ENCODE measurements around the gene RAC2.
A peak's percentile ranks its signal among the peaks of the same experiment; 100 is the strongest.

Gene RAC2

DNA sequence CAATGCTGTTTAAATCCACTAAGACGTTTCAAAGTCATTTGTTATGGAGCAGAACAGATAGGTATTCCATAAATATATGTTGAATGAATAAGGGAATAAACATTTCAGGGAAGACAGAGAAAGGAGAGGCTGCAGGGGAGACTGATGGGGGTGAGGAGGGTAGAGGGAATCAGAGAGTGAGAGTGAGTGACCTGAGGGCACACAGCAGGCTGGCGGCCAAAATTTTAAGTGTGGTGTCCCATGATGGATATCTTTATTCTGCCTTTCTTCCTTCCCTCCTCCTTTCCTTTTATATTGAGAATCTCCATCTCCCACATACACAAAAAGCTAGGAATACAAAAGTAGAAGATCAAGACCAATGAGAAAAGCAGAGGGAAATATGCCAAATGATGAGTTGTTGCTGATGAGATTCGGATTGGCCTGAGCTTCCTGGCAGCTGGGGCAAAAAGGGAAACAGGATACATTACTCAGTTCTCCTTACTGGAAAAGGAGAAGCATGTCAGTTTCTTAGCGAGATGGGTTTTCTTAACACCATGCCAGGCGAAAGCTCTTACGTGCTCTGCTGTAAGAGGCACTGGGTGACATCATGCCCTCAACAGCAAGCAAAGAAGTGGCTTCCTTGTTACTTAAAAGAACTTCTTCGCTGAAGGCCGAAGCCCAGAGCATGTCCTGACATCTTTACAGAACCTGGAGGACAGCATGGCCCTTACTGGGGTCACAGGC lies 27.0 kb upstream of the RAC2 start:
- no peak overlapping the region for H3K4me3 ChIP-seq (ENCODE audit: low read depth, low read length)
- no peak for DNase-seq (ENCODE audit: low read depth)
- TF ChIP-seq, protein P1, sequence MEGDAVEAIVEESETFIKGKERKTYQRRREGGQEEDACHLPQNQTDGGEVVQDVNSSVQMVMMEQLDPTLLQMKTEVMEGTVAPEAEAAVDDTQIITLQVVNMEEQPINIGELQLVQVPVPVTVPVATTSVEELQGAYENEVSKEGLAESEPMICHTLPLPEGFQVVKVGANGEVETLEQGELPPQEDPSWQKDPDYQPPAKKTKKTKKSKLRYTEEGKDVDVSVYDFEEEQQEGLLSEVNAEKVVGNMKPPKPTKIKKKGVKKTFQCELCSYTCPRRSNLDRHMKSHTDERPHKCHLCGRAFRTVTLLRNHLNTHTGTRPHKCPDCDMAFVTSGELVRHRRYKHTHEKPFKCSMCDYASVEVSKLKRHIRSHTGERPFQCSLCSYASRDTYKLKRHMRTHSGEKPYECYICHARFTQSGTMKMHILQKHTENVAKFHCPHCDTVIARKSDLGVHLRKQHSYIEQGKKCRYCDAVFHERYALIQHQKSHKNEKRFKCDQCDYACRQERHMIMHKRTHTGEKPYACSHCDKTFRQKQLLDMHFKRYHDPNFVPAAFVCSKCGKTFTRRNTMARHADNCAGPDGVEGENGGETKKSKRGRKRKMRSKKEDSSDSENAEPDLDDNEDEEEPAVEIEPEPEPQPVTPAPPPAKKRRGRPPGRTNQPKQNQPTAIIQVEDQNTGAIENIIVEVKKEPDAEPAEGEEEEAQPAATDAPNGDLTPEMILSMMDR (IDR thresholded peaks at IDR 0.05; ENCODE audit: low read depth, low read length, missing control alignments): no peak

DNA sequence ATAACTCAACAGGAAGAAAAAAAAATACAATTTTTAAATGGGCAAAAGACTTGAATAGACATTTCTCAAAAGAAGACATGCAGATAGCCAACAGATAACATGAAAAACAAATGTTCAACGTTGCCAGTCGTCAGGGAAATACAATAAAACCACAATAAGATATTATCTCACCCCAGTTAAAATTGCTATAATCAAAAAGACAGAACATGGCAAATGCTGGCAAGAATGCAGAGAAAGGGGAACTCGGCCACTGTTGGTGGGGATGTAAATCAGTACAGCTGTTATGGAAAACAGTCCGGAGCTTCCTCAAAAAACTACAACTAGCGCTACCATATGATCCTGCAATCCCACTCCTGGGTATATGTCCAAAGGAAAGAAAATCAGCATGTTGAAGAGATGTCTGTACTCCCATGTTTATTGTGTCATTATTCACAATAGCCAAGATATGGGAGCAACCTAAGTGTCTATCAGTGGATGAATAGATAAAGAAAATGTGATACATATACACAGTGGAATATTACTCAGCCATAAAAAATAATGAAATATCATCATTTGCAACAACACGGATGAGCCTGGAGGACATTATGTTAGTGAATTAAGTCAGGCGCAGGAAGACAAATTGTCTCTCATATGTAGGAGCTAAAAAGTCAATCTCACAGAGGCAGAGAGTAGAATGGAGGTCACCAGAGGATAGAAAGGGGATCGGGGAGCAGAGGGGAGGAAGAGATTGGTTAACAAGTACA lies 26.0 kb upstream of the RAC2 start:
- no peak overlapping the region for H3K4me3 ChIP-seq (ENCODE audit: low read depth, low read length)
- TF ChIP-seq, protein P1 (IDR thresholded peaks at IDR 0.05; ENCODE audit: low read depth, low read length, missing control alignments): no peak
- no peak for DNase-seq (ENCODE audit: low read depth)

DNA sequence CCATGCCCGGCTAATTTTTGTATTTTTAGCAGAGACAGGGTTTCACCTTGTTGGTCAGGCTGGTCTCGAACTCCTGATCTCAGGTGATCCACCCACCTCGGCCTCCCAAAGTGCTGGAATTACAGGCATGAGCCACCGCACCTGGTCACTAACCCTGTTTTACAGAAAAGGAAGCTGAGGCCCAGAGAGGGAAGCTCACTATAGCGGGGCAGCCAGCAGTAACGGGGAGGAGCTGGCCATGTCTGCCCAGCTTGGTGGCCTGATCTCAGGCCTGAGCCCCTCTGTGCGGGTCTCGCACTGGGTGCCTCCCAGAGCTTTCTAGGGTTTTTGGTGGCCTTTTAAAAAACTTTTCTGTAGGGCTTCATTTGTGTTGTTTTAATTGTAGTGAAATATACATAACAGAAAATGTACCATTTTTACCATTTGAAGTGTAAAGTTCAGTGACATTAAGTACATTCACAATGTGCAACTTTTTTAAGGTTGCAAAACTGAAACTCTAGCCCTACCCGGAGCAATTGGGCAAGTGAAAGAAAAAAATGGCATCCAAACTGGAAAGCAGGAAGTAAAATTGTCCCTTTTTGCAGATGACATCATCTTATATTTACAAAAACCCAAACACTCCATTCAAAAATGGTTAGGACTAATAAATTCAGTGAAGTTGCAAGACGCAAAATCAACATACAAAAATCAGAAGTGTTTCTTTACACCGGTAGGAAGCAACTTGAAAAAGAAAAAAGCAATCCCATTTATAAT lies 23.8 kb upstream of the RAC2 start:
- peak overlapping the region; percentile 59; the same call in 1 of the 2 replicates for H3K4me3 ChIP-seq (ENCODE audit: low read depth, low read length)
- no peak for DNase-seq (ENCODE audit: low read depth)

DNA sequence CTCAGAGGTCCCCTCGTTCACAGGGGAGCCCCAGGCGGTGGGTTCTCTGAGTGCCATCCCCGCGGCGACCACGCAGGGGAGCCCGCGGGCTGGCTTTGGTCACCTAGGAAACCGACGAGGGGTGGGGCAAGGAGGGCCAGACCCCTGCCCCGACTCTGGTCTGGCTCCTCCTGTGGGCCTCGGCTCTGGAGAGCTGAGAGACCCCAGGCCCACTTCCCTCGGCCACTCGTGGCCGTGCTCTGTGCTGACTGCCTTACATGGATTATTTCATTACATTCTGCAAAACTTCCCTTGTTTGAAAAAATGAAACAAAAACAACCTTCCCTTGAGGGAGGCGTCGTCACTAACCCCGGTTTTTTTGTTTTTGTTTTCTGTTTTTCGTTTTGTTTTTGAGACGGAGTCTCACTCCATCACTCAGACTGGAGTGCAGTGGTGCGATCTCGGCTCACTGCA lies 23.1 kb upstream of the RAC2 start:
- no peak for DNase-seq (ENCODE audit: low read depth)
- TF ChIP-seq, protein P1 (IDR thresholded peaks at IDR 0.05; ENCODE audit: low read depth, low read length, missing control alignments): peak; percentile 95
- peak overlapping the region; percentile 59 for H3K4me3 ChIP-seq (ENCODE audit: low read depth, low read length)

More for the DNA sequence above, 23.8 kb upstream of the RAC2 start:
- TF ChIP-seq, protein P1 (IDR thresholded peaks at IDR 0.05; ENCODE audit: low read depth, low read length, missing control alignments): no peak

DNA sequence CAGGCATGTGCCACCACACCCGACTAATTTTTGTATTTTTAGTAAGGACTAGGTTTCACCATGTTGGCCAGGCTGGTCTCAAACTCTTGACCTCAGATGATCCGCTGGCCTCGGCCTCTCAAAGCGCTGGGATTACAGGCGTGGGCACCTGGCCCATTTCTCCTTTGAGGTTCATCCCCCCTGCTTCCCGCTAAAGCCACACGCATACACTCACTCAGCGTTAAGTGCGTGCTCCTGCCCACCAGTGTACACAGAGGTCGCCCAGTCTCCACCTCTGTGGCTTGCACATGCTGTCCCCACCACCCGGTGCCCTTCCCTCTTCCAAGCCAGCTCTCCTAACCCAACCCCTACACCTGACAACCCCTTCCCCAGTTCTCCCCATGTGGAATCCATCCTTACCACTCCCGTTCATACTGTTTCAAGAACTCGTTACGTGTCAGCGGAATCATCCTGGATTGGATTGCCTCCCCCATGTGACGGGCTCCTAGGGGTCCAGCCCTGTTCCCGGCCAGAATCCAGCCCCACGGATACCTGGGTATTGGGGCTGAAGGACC lies 22.6 kb upstream of the RAC2 start:
- DNase-seq (ENCODE audit: low read depth): no peak
- H3K4me3 ChIP-seq (ENCODE audit: low read depth, low read length): peak overlapping the region; percentile 59
- TF ChIP-seq, protein P1 (IDR thresholded peaks at IDR 0.05; ENCODE audit: low read depth, low read length, missing control alignments): no peak

DNA sequence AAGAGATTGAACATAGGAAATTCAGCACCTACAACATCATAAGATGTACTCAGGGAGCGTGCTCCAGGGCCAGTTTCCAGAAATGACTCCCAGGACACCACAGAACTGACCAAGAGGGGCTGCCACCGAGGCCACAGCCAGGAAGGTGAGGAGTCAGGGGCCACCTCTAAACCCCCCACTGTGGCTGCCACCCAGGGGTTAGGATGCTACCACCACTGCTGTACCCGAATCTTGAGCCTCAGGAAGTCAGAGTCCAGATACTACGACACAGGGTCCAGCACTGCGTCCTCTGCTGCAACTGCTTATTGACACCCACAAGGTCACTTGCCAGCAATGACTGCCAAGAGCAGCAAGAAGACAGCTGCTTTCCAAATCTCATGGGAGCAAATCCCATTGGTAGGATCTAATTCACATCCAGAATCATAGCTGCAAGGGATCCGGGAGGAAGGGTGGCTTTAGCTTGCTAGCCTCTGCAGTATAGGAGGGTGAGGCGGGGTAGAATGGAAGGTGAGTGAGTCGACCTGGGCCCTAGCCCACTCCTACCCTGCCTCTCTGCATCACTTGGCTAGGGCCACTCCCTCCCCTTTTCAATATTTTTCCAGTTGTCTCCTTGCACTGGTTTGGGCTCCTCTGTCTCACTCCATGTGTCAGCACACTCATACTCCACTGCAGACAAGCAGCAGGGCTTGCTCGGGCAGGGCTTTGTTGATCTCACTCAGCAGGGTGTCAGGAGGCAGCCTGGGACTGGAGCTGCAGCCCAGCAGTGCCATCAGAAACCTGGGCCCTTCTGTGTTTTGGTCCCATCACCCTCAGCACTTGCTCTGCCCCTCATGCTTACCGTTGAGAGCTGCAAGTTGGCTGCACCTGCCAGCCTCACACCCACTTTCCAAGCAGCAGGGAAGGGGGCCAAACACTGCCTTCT lies 20.2 kb upstream of the RAC2 start:
- TF ChIP-seq, protein P1 (IDR thresholded peaks at IDR 0.05; ENCODE audit: low read depth, low read length, missing control alignments): no peak
- H3K4me3 ChIP-seq (ENCODE audit: low read depth, low read length): no peak overlapping the region
- DNase-seq (ENCODE audit: low read depth): no peak

Measured in GM12864 (cell line).